GM13977 (cell line): ENCODE measurements around the gene KRTAP5-6.
"Not testable (repeated sequence)": the region's sequence is repeated elsewhere in the genome, so short reads cannot be mapped to it uniquely, and the experiment has no call there.

ENCODE experiments used
- DNase-seq: peaks from one replicate; pipeline ENCODE4 v3.0.0; 2012; ENCODE audit warnings: low spot score
- CTCF ChIP-seq: IDR thresholded peaks from 2 replicates; pipeline ENCODE4 v1.5.1; 2012; ENCODE audit warnings: mild to moderate bottlenecking, control low read depth; ENCODE audit not compliant: insufficient read depth; ENCODE audit errors: extremely low read depth, missing control alignments
- in situ Hi-C: fragments of 300-500 bp; cut with MboI; formaldehyde crosslinking; loops from one replicate; pipeline ENCODE4 v1.12.0; 2022; ENCODE audit warnings: low sequenced_read_pairs, low pct_unique_long_range_greater_than_20kb, mixed read lengths, inconsistent platforms; ENCODE audit not compliant: unreplicated experiment

Gene KRTAP5-6

DNA sequence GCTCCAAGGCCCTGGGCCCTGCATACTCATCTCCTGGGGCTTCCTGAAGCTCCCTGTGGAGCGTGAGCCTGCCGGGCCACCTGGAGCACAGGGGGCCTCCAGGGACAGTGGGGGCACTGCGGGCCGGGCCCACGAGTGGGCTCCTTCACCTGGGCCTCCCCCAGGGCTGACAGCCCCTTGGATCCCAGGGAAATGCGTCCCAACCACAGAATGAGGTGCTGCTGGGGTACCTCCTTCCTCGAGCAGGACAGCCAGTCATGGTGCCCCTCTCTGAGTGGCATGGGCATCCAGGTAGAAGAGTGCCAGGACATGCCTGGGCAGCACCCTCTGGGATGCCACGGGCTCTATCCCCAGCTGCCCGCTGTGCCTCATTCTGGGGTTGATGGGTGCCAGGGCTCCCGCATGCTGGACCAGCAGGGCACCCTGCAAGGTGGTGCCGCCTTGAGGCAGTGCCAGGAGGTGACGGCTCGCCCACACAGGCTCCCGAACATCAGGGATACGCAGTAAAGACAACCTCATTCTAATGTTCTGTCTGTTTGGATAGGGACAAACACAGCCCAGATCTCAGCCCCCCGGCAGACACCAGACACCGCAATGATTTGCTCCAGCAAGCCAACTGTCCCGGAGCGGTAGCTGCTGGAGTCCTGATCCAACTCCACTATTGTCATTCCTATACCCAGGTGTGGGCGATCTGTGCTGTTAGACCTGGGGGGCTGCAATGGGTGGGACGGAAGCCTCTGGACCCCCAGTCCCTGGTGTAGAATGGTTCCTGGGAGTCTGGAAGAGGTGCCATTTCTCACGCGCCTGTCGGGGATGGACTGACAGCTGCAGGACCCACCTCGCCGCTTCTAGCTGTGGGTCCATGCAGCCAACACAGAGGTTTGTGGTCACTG is 41.6 kb upstream of the KRTAP5-6 start:
- TF ChIP-seq CTCF = no peak
- in situ Hi-C loops = no loop called here

DNA sequence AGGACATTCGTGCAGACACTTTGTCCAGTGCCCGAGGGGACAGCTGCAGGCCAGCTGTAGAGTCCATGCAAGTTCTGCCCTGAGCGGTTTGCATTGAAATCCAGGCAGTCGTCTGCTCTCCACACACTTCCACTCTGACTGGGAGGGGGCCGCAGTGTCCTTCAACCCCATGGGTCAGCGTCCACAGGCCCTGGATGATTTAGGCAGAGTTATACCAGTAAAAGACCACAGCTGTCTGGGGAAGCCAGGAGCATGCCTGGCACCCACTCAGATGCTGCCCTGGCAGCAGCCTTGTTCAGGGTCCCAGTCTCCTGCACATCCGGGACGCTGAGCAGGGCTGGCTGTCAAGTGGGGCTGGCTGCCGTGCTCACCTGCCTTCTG is 40.9 kb upstream of the KRTAP5-6 start:
- in situ Hi-C loops = no loop called here
- no peak for TF ChIP-seq CTCF
- no peak for DNase-seq

More for the DNA sequence above, 41.6 kb upstream of the KRTAP5-6 start:
- DNase-seq = no peak

DNA sequence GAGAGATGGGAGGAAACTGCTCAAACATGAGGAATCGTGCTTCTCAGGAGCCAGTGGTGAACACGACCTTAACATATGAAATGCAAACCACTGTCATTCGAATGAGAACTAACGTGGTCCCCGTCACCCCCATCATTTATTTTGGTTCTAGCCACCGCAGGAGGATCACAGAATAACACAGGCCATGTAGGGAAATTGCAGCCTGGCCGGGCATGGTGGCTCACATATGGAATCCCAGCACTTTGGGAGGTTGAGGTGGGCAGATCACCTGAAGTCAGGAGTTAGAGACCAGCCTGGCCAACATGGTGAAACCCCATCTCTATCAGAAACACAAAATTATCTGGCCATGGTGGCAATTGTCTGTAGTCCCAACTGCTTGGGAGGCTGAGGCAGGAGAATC is 40.3 kb upstream of the KRTAP5-6 start:
- TF ChIP-seq CTCF = no peak
- in situ Hi-C loops = no loop called here

DNA sequence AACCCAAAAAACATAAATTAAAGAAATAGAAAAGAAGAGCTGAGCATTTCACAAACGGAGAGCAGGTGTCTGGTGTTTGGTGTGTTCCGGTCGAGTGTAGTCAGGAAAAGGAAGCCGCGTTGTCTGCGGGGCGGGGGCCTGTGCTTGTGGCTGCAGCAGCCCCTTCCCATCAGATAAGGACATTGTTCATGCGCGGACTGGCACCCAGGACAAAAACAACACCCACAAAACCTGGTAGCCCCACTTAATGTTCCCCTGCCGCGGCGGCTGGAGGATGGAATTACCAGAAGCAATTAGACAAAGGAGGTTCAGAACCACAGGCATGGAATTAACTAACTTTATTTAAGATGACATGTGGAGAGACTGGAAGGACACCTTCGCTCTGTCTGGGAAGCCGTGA is 37.5 kb upstream of the KRTAP5-6 start:
- no peak for TF ChIP-seq CTCF
- no peak for DNase-seq
- in situ Hi-C loops = no loop called here

More for the DNA sequence above, 40.3 kb upstream of the KRTAP5-6 start:
- no peak for DNase-seq

- TF ChIP-seq CTCF = no peak
- DNase-seq = no peak
- in situ Hi-C loops = no loop called here
These were observed 36.7 kb upstream of the KRTAP5-6 start for GRCh38 chr11:1660111-1660867.

- in situ Hi-C loops, DNase-seq: not testable (repeated sequence)
These were observed 35.3 kb upstream of the KRTAP5-6 start for GRCh38 chr11:1661454-1662269.

DNA sequence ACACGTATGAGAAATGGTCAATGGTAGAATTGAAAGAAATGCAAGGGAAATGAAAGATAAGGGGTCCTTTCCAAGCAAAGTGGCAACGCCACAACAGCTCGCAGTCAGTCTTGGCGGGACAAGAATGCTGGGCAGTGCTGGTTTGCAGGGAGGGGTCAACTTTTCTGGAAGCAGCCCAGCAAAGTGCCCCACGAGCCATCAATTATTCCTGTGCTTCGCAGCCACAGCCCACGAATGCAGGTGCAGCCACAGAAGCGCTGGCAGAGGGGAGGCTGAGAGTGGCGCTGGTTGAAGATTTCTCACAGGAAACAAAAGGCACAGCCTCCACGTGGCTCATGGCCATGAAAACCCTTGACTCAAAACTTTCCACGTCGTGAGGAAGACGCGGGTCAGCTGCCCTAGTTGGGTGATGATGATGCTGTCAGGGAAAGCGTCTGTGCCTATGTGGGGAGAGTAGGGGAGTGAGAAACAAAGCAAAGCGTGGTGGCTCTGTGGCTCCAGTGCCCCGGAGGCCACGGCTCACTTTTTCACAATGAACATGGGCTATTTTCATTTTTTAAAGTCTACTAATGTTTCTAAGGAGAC is 34.2 kb upstream of the KRTAP5-6 start:
- DNase-seq, in situ Hi-C loops: not testable (repeated sequence)
